ENCODE data around the gene ZIC3.
"Not testable (repeated sequence)": the region's sequence is repeated elsewhere in the genome, so short reads cannot be mapped to it uniquely, and the experiment has no call there.

Gene ZIC3
- 0 reads per million in 2 experiments for total RNA-seq

DNA sequence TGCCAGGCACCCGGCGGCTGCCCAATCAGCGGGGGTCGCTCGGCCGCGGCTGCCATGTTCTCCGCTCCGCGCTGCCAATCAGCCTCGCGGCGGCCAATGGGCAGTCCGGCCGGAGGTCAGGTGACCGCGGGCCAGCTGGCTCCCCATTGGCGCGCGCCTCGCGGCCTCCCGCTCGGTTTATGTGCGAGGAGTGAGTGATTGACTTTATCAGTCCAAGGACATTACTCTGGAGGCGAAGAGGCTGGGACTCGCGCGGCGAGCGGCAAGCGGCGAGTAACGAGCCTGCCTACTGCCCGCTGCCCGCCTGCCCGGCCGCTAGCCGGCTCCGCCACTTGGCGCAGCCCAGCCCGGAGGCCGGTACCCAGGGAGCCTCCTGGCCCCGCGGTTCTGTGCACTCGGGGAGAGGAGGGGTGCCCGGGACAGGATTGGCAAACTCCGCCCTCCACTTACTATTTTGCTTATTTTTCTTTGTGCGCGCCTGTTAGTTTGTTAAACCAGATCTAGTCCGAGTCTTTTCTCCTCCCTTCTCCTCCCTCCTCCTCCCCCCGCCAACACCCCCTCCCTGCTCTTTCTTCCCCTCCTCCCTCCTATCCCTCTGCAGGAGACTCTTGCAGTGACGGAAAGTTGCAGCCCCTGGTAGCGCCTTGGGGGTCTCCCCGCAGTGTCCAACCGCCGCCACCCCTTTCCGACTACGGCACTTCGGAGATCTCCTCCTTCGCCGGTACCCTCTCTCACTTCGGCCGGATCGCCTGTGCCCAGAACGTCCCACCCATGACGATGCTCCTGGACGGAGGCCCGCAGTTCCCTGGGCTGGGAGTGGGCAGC, at the start of gene ZIC3:
Gene ZIC3, plus strand, starts transcription at position 207 of the 825 bp plus-strand sequence. Its CDS starts 565 bp downstream, at position 772.
- DNase-seq (ENCODE audit: low read depth) = no peak

DNA sequence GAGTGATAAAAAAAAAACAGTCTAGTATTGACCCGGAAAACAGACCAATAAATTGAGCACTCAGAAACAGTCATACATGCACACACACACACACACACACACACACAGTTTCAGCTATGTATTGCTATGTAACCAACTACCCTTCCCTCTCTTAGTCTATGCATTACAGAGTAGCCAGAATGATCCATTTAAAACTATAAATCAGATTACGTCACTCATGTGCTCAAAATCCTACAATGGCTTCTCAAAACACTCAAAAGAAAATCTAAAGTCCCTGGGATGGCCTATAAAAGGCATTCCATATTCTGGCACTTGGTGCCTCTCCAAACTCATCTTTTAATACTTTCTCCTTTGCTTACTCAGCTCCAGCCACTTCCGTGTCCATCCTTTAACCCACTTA, 46.5 kb upstream of the ZIC3 start:
- no peak for DNase-seq (ENCODE audit: low read depth)

DNA sequence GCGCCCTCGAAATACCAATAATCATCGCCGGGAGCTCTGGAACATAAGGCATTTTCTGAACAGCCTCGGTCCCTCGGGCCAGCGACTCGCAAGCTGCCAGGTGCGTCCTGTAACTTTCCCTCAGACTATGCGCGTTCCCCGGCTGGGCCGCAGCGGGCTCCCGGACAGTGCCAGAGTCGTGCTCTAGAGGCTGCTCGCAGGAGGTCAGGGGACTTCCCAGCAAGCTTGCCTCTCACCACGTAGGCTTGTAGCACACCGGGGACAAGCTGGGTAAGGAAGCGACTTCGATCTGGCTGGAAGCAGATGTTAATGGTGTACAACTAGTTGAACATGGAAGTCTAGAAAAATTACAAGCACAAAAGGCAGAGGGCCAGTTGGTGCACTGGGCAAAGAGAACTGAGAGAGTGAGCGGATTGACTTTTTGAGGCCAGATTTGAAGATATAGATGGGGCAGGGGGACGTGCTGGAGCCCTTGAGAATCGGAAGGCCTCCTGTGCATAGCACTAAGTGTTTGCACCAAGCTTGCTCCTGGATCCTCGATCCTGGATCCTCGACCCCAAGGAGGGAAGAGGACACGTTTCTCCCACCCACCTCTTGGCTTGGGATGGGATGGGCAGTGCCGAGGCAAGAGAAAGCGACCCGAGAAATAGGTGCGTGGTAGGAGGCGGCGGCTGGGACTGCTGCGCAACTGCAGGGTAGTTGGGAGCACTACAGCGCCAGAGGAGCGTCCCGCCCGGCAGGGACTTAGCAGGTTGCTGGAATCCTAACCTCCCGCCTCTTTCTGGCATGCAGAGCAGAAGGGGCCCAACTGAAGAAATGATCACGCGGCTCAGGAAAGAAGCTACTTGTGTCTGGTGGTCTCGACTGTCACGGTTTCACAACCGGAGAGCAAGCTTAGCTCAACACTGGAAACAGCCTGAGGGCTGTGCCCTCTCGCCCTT, 19.9 kb upstream of the ZIC3 start:
- no peak for DNase-seq (ENCODE audit: low read depth)

DNA sequence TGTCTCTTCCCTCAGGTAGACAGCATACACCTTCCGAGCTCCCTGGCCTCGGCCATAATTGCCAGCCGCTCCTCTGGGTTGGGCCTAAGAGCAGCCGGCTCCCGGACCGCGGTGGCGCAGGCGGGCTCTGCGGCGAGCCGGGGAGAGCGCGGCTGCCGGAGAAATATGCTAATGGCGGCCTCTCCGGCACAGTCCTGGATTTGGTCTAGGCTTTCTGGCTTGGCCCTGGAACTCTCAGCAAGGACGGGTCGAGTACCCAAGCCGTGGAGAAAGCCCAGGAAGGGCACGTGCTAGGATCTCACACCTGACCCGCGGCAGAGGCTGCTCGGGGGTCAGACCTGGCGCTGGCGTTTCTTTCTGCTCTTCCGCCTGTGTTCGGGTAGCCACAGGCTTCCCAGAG, 18.6 kb upstream of the ZIC3 start:
- DNase-seq (ENCODE audit: low read depth) = no peak

DNA sequence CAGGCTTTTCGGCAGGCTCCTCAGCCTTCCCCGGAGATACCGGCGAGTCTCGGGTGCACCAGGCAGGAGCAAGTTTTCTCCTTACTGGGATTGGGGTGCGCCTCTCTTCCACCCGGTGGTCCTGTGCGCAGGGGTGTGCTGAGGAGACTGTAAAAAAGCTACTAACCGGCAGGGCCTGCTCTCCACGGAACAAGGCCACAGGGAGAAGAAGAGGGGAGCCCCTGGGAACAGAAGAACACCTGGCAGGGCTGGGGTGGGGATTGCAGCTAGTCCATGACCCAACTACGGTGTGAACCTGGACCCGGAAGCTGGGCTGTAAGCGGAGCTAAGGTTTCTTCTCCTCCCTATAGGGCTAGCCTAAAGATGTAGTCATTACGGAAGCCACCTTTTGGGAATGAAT, 17.7 kb upstream of the ZIC3 start:
- no peak for DNase-seq (ENCODE audit: low read depth)

DNA sequence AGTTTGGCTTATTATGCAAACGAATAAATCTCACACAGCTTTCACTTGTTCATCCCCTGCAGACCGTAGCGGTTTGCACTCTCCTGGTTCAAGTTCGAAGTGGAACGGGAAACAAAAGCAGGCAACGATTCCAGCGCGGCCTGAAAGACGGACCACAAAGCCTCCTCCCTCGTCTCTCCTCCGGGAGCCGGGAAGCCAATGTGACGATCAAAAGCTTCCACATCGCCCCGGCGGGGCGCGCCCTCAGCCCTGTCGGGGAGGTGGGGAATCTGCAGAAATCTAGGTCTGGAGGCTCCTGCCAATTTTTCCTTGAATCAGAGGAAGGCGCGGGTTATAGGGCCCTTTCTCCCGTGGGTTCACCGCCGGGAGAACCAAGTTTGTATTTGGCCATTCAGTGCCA, 16.9 kb upstream of the ZIC3 start:
- DNase-seq (ENCODE audit: low read depth) = no peak

DNA sequence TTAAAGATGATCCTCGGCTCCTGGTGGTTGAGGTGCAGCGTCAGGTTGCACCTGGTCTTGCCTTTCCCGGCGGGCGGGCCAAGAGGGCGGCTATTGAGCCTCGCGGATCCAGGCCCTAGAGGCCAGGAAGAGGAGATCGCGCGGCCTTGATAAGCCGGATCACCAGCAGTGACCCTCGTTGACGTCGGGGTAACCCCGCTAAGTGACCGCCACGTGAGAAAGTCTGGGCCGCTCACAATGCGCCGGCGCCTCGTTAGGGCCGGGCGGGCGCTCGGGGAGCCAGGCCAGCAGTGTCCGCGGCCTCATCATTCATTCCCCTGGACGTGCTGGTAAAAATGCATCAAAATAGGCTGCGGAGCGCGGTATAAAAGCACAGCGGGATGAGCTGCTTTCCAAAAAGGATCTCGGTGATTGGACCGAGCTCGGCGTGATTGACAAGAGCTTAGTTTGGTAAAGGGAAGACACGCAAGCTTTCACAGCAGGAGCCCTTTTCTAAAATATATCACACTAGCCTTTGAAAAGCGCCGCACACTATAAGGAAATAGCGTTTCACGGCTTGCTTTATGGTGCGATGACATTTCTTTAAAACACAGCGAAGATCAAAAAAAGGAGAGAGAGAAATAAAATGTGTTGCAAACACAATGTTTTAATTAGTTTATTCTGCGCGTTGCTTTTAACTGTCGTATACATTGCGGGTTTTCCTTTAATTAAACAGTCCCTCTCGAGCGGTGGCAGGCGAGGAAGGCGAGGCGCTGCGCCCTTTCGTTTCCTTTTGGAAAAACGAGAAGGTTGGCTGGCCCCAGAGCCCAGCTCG, 15.9 kb upstream of the ZIC3 start:
- DNase-seq (ENCODE audit: low read depth) = no peak

DNA sequence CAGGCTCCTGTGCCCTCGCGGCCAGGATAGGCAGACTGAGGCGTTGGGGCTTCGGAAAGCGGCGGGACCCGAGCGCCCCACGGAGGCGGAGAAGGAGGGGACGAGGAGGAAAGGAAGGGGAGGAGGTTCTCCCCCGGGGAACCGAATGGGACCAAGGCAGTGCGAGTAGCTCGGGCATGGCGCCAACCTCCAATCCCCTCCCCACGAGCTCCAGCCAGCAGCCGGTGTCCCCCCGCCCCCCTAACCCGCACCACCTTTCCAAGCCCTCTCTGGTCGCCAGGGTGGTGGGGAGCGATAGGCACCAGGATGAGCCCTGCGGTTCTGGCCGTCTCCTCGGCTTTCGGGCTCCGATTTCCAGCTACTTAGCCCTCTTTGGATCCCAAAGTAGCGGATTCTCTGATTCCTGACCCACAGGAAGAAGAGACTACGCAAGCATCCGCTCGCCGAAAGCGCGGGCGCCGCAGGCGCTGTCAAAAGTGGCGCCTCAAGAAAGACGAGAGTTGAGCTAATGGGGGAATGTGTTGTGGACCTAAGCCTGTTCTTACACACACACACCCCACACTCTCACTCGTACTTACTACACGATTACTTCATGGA, 15.2 kb upstream of the ZIC3 start:
- no peak for DNase-seq (ENCODE audit: low read depth)

DNA sequence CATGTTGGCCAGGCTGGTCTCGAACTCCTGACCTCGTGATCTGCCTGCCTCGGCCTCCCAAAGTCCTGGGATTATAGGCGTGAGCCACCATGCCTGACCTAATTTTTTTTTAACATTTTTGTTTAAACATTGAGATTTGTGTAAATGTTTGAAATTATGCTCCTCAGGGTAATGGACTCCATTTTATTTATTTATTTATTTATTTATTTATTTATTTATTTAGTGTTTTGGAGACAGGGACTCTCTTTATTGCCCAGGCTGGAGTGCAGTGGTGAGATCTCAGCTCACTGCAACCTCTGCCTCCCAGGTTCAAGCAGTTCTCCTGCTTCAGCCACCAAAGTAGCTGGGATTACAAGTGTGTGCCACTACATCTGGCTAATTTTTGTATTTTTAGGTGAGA, 13.8 kb upstream of the ZIC3 start:
- not testable (repeated sequence) for DNase-seq (ENCODE audit: low read depth)

DNA sequence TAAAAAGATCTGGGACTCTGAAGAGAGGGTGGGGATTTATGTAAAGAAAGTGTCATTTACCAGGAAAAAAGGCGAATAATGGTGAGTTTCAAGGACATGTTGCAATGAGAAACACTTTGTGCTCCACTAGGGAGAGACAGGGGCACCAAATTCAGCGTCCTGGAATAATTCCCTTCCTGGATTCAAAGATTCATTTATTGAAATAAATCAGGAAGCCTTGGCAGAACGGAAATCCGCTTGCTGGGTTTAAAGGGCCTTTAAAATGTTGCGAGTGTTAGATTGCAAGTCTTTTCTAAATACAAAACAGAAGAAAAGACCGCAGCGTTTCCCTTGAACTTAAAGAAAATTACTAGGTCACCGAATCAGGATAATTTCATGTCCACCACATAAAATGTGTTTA, 3.8 kb upstream of the ZIC3 start:
- no peak for DNase-seq (ENCODE audit: low read depth)

DNA sequence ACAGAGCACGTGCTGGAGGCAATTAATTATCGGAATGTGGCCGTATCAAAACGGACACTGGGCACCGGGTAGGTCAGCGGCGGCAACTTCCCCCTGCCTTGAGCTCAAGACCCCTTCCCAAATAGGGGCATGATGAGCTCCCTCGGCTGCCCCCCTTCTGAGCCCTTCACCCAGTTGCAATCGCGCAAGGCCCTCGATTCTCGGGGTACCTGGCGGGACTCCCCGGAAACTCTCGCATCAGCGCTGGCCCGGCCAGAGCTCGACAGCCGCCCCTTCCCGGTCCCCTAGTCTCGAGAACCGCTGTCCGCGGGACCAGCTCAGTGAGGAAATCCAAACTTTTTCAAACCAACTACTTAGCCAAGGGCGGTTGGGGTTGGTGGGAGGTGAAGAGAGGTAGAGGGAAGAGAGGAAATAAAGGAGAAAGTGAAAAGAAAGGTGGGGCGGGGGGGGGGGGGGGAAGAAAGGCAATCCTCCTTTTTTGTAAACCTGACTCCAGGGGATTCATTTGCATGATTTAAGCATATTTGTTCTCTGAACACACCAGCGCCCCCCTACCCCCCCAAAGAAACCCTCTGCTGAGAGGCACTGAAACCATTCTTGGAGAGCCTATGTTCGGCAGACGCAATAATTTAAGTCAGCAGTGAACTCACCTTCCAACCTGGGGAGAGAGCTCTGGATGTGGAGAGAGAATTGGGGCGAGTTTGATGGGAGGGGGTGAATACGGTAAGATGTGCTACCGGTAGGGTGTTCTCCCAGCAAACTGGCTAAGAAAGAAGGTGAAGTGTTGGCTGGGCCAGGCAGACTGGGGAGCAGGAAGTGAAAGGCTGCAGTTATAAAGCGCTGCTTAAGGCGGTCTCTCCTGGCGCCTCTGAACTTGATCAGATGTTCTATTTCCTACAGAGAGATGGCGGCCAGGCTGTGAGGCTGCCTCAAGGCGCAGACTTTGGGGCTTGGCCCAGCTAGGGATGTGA, 2.0 kb upstream of the ZIC3 start:
- DNase-seq (ENCODE audit: low read depth) = no peak

DNA sequence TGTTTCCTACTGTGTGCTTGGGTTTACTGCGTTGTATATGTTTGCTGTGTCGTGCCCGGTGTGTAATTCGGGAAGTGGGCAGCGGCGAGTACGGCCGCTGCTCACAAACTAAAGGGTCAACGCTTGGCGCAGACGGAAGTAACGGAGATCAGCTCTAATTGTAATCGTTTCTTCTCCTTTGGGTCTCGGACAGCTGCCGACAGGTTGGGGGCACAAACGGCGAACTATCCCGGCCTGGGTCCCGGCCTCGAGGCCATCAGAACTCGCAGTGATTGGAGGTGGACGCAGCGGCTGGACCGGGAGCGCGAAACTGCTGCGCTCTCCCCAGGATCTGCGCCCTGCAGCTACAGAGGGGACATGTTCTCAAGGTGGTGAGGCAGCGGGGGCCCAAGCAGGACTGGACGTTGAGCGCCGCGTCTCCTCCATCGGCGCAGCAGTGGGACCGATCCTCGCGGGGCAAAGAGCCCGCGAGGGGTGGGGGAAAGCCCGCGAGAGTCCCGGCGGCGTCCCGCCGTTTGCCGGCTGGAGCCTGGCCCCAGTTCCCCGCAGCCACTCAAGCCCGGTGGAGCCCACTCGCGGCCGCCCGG, 516 bp upstream of the ZIC3 start:
- no peak for DNase-seq (ENCODE audit: low read depth)

DNA sequence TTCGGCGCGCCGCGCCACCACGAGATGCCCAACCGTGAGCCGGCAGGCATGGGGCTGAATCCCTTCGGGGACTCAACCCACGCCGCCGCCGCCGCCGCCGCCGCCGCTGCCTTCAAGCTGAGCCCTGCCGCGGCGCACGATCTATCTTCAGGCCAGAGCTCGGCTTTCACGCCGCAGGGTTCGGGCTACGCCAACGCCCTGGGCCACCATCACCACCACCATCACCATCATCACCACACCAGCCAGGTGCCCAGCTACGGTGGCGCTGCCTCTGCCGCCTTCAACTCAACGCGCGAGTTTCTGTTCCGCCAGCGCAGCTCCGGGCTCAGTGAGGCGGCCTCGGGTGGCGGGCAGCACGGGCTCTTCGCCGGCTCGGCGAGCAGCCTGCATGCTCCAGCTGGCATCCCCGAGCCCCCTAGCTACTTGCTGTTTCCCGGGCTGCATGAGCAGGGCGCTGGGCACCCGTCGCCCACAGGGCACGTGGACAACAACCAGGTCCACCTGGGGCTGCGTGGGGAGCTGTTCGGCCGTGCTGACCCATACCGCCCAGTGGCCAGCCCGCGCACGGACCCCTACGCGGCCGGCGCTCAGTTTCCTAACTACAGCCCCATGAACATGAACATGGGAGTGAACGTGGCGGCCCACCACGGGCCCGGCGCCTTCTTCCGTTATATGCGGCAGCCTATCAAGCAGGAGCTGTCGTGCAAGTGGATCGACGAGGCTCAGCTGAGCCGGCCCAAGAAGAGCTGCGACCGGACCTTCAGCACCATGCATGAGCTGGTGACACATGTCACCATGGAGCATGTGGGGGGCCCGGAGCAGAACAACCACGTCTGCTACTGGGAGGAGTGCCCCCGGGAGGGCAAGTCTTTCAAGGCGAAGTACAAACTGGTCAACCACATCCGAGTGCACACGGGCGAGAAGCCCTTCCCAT, 1.1 kb downstream of the ZIC3 start:
- DNase-seq (ENCODE audit: low read depth) = no peak

DNA sequence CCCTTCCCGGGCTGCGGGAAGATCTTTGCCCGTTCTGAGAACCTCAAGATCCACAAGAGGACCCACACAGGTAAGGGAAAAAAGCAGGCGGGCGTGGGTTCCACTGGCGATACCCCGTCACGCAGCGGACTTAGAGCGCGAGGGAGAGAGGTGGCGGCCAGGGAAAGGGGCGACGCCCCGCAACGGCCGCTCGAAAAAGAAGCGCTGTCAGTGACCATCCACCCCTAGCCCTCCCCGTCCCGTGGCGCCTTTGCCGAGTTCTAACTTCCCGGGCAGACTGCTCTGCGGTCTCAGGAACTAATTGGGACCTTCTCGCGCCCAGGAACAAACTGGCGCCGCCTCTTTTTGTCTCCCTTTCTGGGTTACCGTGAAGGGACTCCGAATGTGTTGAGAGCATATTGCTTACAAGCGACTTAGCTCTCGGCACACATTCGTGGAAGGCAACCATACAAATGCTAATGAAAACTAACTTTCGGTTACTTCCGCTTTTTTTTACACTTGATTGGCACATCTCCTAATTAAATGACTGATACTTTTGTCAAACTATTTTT, 1.8 kb downstream of the ZIC3 start:
- no peak for DNase-seq (ENCODE audit: low read depth)

DNA sequence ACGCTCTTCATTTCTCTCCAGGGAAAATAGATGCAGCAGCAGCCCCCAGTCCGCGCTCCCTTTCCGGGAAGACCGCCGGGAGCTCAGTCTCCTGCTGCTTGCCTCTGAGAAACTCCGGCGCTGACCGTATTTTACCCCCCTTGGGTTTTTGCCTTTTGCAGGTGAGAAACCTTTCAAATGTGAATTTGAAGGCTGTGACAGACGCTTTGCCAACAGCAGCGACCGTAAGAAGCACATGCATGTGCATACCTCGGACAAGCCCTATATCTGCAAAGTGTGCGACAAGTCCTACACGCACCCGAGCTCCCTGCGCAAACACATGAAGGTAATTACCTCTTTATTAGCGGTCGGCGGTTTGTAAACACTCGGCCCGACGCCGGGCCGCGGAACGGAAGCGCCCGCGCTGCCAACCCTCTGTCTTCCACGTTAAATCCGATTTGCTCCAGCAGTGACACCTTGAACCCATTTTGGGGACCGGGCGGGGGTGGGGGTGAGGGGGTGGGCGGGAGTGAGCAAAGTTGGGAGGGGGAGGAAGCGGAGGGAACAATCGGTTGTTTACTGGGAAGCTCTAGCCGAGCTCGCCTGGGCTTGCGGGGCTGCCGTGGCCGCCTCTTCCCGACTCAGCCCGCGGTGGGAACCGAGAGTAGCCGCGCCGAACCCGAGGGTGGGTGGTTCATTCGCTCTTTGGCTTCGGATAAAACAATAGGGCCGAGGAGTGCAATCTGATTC, 3.0 kb downstream of the ZIC3 start:
- DNase-seq (ENCODE audit: low read depth) = no peak

DNA sequence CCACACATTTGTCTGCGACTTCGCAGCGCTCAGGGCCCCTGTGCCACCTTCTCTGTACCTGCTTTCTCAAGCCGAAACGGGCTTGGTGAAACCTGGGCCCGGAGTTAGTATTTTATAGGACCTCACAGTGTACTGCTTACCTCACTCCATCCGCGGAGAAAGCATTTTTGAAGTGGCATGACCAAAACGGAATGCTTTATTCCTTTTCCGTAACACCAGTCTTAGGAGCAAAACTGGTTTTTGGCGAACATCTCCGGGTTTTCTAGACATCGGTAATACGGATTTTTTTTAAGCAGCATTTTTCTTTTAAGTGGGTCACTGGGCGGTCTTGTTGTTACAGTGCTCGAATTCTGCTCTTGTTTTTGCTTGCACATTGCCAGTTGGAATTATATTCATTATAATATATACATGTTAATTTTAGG, 3.6 kb downstream of the ZIC3 start:
- no peak for DNase-seq (ENCODE audit: low read depth)

DNA sequence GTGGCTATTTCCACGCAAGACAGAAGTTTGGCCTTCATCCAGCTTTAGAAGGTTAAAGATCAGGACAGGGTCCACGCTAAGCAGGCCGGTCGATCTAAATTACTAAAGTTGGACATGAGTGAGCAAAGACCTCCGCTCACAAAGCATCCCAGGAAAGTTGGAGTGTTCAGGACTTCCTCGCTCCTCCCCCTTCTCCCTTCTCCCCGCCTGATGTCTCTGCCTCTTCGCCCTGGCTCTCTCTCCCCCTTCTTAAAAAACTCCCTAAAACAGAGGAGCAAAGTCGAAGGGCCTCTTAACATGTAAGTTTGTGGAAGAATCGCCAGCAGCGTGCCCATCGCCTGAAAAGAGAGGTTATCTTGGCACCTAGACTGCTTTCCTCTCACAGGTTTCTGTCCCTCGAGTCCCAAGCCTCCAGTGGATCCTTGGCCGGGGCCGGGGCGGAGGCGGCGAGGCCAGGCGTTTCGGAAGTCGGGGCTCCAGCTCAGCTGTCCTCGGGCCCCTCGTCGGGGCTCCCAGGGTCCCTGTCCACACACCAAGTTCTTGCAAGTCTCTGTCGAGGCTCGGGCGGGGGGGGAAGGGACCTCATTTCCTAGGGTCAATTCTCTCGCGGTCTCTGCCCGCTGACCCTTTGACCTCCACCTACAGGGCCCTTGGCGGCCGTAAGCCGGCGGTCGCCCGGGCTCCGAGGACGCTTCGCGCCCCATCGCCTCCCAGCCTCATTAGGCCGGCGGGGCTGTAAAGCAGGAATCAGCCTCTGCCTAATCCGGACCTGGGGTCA, 7.6 kb downstream of the ZIC3 start:
- no peak for DNase-seq (ENCODE audit: low read depth)
